Measurements from ENCODE around the gene DUS2.
"Not testable (repeated sequence)": the region's sequence is repeated elsewhere in the genome, so short reads cannot be mapped to it uniquely, and the experiment has no call there.

DUS2 gene

DNA sequence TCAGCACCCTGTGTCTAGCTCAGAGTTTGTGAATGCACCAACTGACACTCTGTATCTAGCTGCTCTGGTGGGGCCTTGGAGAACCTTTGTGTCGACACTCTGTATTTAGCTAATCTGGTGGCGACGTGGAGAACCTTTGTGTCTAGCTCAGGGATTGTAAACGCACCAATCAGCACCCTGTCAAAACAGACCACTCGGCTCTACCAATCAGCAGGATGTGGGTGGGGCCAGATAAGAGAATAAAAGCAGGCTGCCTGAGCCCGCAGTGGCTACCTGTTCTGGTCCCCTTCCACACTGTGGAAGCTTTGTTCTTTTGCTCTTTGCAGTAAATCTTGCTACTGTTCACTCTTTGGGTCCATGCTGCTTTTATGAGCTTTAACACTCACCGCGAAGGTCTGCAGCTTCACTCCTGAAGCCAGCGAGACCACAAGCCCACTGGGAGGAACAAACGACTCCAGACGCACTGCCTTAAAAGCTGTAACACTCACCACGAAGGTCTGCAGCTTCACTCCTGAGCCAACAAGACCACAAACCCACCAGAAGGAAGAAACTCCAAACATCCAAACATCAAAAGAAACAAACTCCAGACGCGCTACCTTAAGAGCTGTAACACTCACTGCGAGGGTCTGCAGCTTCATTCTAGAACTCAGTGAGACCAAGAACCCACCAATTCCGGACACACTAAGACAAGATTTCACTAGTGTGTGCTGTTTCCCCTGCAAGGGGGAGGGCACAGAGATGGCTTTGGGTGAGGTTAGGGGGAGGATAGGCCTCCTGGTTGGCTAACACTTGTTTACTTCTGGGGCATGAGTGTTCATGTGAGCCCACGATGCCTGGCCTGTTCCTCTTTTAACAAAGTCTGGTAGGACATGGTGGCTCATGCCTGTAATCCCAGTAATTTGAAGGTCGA, 24.1 kb upstream of the DUS2 start, which contains the start of gene DPEP2:
Gene DPEP2, minus strand, starts transcription at position 706 of the 910 bp plus-strand sequence. CDS start 6,272 bp downstream, outside the sequence.
- peak; percentile 65 for DNase-seq

DNA sequence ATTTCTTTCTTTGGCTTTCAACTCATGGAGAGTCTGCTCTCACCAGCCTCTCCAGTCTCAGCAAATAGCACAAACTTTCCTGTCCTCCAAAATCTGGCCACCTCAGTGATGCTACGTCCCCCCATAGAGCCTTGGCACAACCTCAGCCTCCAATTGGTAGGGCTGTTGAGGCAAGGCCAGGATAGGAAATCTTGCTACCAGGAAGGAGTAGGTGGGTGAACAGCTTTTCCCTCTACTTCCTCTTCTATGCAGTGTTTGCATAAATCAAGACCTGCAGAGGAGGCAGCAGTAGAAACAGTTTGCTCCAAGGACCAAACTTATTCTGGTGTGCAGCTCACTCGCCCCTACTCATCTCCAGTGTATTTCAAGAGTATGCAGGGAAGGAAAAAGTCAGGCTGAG, 23.1 kb upstream of the DUS2 start:
- DNase-seq: no peak

- no peak for DNase-seq
Measured at GRCh38 chr16:68000450-68000849, 22.6 kb upstream of the DUS2 start.

- DNase-seq: no peak
Measured at GRCh38 chr16:68003031-68003430, 20.1 kb upstream of the DUS2 start.

DNA sequence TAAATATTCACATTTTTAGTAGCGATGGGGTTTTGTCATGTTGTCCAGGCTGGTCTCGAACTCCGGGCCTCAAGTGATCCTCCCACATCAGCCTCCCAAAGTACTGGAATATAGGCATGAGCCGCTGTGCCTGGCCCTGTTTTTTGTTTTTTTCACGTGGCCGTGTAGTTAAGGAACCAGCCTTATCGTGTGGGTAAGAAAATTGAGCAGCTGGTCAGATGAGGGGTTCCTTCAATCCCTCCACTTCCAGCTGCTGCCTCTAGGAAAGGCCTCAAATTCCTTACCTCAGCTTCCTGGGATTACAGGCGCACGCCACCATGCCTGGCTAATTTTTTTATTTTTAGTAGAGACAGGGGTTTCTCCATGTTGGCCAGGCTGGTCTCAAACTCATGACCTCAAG, 17.9 kb upstream of the DUS2 start:
- no peak for DNase-seq

DNA sequence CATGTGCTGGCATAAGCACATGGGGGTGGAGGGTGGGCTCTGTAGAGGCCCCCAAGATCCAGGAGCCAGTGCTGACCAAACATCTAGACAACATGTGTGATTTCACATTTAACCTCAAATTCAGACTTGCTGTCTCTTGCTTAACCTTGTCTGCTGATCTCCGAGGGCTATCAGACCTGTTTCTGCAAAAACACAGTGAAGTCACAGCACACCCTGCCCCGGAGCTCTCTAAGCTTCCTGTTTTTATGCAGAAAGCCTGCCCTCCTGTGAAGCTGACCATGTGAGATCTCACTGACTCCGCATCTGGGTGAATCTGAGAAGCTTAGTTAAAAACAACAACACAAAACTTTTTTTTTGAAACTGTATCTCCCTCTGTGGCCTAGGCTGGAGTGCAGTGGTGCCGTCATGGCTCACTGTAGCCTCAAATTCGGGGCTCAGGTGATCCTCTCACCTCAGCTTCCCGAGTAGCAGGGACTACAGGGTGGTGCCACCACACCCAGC, 17.2 kb upstream of the DUS2 start:
- DNase-seq: no peak

- DNase-seq: no peak
Measured at GRCh38 chr16:68009157-68009735, 13.8 kb upstream of the DUS2 start.

DNA sequence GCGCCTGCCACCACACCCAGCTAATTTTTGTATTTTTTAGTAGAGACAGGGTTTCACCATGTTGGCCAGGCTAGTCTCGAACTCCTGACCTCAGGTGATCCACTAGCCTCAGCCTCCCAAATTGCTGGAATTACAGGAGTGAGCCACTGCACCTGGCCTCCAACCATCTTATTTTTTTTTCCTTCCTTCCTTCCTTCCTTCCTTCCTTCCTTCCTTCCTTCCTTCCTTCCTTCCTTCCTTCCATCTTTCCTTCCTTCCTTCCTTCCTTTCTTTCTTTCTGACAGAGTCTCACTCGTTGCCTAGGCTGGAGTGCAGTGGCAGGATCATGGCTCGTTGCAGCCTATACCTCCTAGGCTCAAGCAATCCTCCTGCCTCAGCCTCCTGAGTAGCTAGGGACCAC, 13.2 kb upstream of the DUS2 start:
- DNase-seq: not testable (repeated sequence)

DNA sequence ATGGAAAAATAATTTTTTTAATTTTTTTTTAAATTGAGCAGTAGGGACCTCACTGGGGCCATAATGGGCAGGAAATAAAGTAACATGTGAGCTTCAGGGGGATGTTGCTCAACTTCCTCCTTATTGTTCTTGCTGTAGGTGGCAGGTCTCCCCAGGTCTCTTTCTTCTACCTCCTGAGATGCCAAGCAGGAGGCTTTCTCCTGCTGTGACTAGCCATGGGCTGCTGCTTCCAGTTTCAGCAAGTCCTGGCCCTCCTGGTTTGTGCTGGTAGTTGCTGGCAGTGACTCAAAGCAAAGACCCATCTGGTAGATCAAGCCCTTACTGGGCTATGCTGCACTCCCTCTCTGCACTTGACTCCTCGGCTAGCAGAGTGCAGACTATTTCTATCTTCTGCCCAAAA, 9.6 kb upstream of the DUS2 start:
- no peak for DNase-seq

DNA sequence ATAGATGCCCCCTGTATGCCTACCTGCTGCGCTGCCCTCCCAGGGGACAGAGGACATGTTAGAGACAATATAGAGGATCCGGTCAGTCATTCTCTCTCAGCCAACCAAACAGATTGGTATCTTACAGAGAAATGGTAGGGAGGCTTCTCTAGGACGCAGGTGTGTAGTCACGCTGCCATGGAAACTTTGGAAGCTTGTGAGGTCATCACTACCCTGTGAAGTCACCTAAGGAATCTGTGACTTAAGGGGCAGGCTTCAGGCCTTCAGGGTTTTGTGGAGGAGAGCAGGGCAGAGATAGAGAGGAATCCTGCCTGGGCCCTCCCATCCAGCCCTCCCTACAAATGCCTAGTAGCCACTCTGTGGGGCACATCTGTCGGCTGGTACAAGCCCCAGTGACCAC, 7.4 kb upstream of the DUS2 start, which contains the start of gene DPEP2NB:
Gene DPEP2NB, minus strand, starts transcription at position 231 of the 400 bp plus-strand sequence. Its CDS starts 141 bp downstream, at position 90.
- DNase-seq: no peak

DNA sequence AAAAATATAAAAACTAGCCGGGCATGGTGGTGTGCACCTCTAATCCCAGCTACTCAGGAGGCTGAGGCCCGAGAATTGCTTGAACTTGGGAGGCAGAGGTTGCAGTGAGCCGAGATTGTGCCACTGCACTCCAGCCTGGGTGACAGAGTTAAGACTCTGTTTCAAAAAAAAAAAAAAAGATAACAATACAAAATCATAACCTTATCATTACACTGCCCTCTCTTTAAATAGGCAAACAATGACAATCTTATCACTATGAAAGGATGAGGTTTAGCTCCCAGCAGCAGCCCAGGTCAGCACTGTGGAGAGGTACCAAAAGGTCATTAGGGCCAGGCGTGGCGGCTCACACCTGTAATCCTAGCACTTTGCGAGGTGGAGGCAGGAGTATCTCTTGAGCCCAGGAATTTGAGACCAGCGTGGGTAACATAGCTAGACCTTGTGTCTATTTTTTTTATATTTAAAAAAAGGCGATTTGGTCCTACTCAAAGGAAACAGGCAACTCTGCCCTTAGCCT, 3.9 kb upstream of the DUS2 start:
- DNase-seq: no peak

DNA sequence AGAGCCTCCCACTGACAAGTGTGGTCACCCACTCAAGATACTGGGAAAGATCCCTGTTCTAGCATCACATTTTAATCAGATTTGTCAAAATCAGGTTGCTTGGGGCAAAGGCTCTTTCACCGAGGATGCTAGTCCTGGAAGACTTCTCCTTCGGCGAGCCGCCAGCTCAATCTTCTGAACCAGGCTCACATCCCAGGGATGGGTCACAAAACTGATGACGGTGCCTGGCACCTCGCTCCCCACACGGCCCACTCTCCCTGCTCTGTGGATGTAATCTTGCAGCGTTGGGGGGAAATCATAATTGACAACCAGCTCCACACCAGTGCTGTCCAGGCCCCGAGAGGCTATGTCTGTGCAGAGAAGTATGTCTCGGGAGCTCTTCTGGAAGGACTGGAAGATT, 1.6 kb upstream of the DUS2 start:
- no peak for DNase-seq

- DNase-seq: no peak
Measured at GRCh38 chr16:68022278-68022727, 781 bp upstream of the DUS2 start.

GRCh38 chr16:68028996-68029395, 5.9 kb downstream of the DUS2 start:
- DNase-seq: no peak

DNA sequence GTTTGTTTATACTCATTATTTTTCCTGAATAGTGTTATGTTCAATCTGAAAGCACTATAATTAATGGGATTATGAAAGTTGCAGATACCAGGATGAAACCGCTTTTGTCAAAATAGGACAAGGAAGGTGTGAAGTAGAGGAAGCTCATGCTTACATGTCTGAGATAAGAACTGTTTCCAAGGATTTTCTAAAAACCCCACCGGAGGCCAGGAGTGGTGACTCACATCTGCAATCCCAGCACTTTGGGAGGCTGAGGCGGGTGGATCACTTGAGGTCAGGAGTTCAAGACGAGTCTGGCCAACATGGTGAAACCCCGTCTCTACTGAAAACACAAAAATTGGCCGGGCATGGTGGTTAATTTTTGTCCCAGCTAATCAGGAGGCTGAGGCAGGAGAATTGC, 7.0 kb downstream of the DUS2 start:
- DNase-seq: not testable (repeated sequence)

DNA sequence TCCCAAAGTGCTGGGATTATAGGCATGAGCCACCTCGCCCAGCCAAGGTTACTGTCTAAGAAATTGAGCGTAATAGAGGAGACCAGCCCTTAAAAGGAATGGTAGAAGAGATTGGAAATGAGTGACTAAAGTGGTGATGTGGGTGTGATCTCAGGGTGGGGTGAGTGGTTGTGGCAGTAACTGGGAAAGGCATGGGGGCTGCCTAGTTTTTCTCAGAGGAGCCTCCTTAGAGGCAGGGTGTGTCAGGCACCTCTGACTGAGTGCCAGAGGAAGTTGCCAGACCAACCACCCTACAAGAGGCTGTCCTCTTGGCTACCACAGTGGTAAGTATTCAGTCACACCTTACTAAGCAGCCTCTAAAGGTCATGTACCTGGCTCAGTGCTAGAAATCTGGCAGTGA, 8.9 kb downstream of the DUS2 start:
- DNase-seq: no peak

DNA sequence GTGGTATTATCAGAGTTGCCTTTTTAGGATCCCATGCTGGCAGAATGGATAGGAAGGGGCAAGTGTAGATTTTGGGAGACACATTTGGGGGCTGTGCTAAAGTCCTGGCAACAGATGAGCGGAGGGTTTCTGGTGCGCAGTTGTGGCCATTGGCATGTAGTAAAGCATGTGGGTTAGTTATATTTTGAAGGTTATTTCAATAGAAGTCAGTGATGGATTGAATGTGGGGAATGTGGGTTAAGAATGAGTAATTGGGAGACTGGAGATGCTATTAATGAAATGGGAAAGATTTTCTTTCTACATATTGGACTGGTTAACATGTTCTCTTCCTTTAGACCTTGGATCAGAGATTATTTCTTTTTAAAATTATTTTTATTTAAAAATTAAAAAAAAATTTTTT, 10.0 kb downstream of the DUS2 start:
- no peak for DNase-seq

DNA sequence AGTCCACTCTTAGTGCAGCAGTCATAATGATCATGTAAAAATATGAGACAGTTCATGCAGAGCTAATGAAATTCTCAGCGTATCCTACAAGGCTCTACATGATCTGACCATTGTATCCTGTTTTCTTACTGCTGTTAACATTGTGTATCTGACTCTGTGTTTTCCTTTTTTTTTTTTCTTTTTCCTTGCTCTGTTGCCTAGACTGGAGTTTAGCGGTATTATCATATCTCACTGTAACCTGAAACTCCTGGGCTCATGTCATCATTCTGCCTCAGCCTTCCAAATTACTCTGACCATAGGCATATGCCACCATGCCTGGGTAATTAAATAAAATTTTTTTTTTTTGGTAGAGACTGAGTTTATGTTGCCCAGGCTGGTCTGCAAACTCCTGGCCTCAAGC, 12.1 kb downstream of the DUS2 start:
- no peak for DNase-seq

GRCh38 chr16:68037841-68038597, 14.9 kb downstream of the DUS2 start:
- no peak for DNase-seq

DNA sequence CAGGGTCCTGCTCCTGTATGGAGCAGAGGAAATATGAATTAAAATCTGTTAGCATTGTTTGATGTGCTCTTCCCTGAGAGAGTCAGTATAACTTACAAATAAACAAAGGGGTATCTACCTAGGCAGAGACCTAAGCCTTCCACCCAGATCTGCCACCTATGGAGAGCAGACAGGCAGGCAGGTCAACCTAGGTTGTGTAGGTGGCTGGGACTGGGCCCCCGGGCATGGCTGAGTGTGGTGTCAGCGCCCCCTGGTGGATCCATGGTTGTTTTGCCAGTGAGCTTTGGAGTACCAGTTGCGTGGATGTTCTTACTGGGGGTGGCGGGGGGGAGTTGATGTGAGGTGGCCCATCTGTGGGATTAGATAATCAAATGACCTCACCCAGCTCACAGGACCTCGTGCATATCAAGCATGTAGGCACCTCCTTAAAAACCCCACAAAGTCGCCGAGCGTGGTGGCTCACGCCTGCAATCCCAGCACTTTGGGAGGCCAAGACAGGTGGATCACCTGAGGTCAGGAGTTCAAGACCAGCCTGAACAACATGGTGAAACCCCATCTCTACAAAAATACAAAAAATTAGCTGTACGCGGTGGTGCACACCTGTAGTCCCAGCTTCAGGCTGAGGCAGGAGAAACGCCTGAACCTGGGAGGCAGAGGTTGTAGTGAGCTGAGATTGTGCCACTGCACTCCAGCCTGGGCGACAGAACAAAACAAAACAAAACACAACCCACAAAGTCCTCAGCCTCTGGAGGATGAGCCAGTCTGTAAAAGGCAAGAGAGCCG, 17.6 kb downstream of the DUS2 start:
- DNase-seq: peak; percentile 95

DNA sequence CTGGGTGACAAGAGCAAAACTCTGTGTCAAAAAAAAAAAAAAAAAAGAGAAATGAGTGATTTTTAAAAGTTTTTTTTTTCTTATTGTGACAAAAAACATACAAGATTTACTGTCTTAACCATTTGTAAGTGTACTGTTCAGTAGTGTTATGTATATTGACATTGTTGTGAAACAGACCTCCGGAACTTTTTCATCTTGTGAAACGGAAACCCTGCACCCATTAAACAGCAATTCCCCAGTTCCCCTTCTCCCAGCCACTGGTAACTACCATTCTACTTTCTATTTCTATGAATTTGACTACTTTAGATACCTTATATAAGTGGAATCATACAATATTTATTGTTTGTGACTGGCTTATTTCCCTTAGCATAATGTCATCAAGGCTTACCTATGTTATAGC, 18.7 kb downstream of the DUS2 start:
- DNase-seq: no peak

DNA sequence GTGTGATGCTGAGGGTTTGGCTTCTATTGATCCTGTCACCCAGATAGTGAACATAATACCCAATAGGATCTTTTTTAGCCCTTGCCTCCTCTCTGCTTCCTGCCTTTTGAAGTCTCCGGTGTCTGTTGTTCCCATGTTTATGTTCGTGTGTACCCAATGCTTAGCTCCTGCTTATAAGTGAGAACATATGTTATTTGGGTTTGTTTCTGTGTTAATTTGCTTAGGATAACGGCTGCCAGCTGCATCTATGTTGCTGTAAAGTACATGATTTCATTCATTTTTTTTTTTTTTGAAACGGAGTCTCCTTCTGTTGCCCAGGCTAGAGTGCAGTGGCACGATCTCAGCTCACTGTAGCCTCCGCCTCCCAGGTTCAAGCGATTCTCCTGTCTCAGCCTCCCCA, 23.0 kb downstream of the DUS2 start:
- DNase-seq: no peak
